ENCODE data around the gene FNDC3B. TPM values are rescaled to one million over a fixed set of nuclear protein-coding genes. Genes with fewer than 3 reads are reported as not detected.

FNDC3B gene
- total and polyA plus RNA-seq, 2 of the 8 experiments (the other 6 are each of a cell fraction or from before 2014, with no cell fraction given), result 14.1 to 44.4 TPM

GRCh38 chr3:172300187-172300586 lies 260.8 kb downstream of the FNDC3B start:
- no peak for DNase-seq (ENCODE audit: low read depth in 1 of 2, low spot score in 2 of 2)
- no peak overlapping the region for H2BK15ac ChIP-seq (ENCODE audit: low read length)
- H3K27me3 ChIP-seq (replicated peaks in 1 of 4; ENCODE audit: control insufficient read depth in 3 of 4, extremely low read depth in 1 of 4, insufficient read depth in 3 of 4, low read length in 3 of 4), result no peaks in the 10 kb centered on the region
- CTCF ChIA-PET (ENCODE audit: partially characterized antibody), result interaction anchor here (0.5 to 2.4 kb wide), 6 partner anchors 10 to 377 kb away, joined by 3 to 8 read pairs (median 3); no protein-coding TSS in a partner anchor
- H3K18ac ChIP-seq (ENCODE audit: extremely low read depth, low read length), result no peak overlapping the region
- H3K27ac ChIP-seq (ENCODE audit: low read depth, low read length), result no peak overlapping the region
- no peak overlapping the region for H4K8ac ChIP-seq (ENCODE audit: extremely low read depth, insufficient read depth, low read length)
- H3K4me1 ChIP-seq (replicated peaks in 1 of 4; ENCODE audit: control insufficient read depth in 3 of 4, insufficient read depth in 4 of 4, low read length in 3 of 4), result peaks cover 0 to 8% (median 0%) of the 10 kb centered on the region in 4 experiments; a peak in 1 of 7 replicates
- H2BK12ac ChIP-seq (ENCODE audit: low read depth, low read length), result no peak overlapping the region
- H3K4me2 ChIP-seq (ENCODE audit: insufficient read depth in 1 of 2, low read depth in 2 of 2, low read length in 2 of 2), result no peak overlapping the region
- H3K23ac ChIP-seq (ENCODE audit: insufficient read length), result no peak overlapping the region
- POLR2A ChIA-PET (ENCODE audit: partially characterized antibody), result no interaction called here
- no peak overlapping the region for H2BK5ac ChIP-seq (ENCODE audit: low read depth, low read length)
- H2BK20ac ChIP-seq (ENCODE audit: low read length), result no peak overlapping the region
- no peak overlapping the region for H2BK120ac ChIP-seq (replicated peaks; ENCODE audit: low read depth, low read length)
- FAIRE-seq, result no peak
- H4K5ac ChIP-seq (ENCODE audit: insufficient read length, low read depth, low read length), result no peak overlapping the region
- peaks cover 0 to 4% (median 2%) of the 10 kb centered on the region in 4 experiments; a peak in 3 of 8 replicates for H3K36me3 ChIP-seq (ENCODE audit: control insufficient read depth in 2 of 4, insufficient read depth in 4 of 4, low read length in 3 of 4)
- H3K9me3 ChIP-seq (ENCODE audit: insufficient read depth in 2 of 2, low read depth in 1 of 2, low read length in 1 of 2), result no peaks in the 10 kb centered on the region
- no peak overlapping the region for H2AFZ ChIP-seq (ENCODE audit: low read length)
- H3K79me1 ChIP-seq (ENCODE audit: low read depth, low read length), result no peaks in the 10 kb centered on the region
- H3K56ac ChIP-seq (replicated peaks; ENCODE audit: insufficient read length, low read depth, low read length), result no peak overlapping the region
- no peaks in the 10 kb centered on the region for H3K79me2 ChIP-seq (ENCODE audit: control insufficient read depth in 1 of 2, insufficient read depth in 2 of 2, low read length in 2 of 2)
- H3K9ac ChIP-seq (replicated peaks in 1 of 4; ENCODE audit: extremely low read depth in 1 of 4, low read depth in 3 of 4, low read length in 3 of 4), result no peak overlapping the region
- no peaks in the 10 kb centered on the region for H3K23me2 ChIP-seq (ENCODE audit: low read depth, low read length)
- no peak overlapping the region for H3K4ac ChIP-seq (replicated peaks; ENCODE audit: insufficient read length, low read depth, low read length)
- H3K4me3 ChIP-seq (ENCODE audit: extremely low read depth in 1 of 4, insufficient read depth in 2 of 4, low read depth in 3 of 4, low read length in 4 of 4), result no peak overlapping the region
- H2AK5ac ChIP-seq (ENCODE audit: low read depth, low read length), result no peak overlapping the region
- WGBS, 2 experiments (ENCODE audit: extremely low coverage in 1 of 2, insufficient coverage in 1 of 2, insufficient read length in 1 of 2, insufficient replicate concordance in 2 of 2, low coverage in 1 of 2, low lambda C conversion rate in 2 of 2, missing lambda C conversion rate in 1 of 2), result 88% methylated on average over 2 of the region's 2 CpGs; no CpG with 5 or more reads in 1 of the 2 experiments
- peaks cover 0 to 2% of the 10 kb centered on the region in 2 experiments for H4K20me1 ChIP-seq (replicated peaks in 1 of 2; ENCODE audit: control insufficient read depth in 1 of 2, insufficient read depth in 2 of 2, low read length in 2 of 2)
- H4K91ac ChIP-seq (replicated peaks; ENCODE audit: insufficient read length, low read length), result no peak overlapping the region
- H3K14ac ChIP-seq (ENCODE audit: insufficient read length), result no peak overlapping the region
- no peak for TF ChIP-seq EP300 (IDR thresholded peaks at IDR 0.05; ENCODE audit: borderline replicate concordance in 1 of 2, low read depth in 2 of 2, low read length in 2 of 2)
- TF ChIP-seq RFX5 (IDR thresholded peaks at IDR 0.05; ENCODE audit: borderline replicate concordance, low read depth, low read length), result no peak
- no peak for TF ChIP-seq TAF7 (optimal IDR thresholded peaks at IDR 0.05; ENCODE audit: borderline replicate concordance, low read depth, low read length)
- TF ChIP-seq FOSL1 (IDR thresholded peaks at IDR 0.05; ENCODE audit: insufficient read depth, low read depth, low read length), result no peak
- TF ChIP-seq CTBP2 (IDR thresholded peaks at IDR 0.05; ENCODE audit: borderline replicate concordance, insufficient read depth, insufficient read length, low read length), result no peak
- TF ChIP-seq E2F6 (IDR thresholded peaks at IDR 0.05), result no peak
- TF ChIP-seq SIX5 (IDR thresholded peaks at IDR 0.05; ENCODE audit: low read depth, low read length), result no peak
- no peak for TF ChIP-seq GTF2F1 (IDR thresholded peaks at IDR 0.05; ENCODE audit: borderline replicate concordance, low read depth, low read length)
- no peak for TF ChIP-seq CBX5 (IDR thresholded peaks at IDR 0.05; ENCODE audit: low read depth, low read length)
- no peak for TF ChIP-seq POLR2AphosphoS5 (IDR thresholded peaks at IDR 0.05; ENCODE audit: low read depth, low read length)
- no peak for TF ChIP-seq POU5F1 (IDR thresholded peaks at IDR 0.05; ENCODE audit: low read depth, low read length)
- TF ChIP-seq TEAD4 (IDR thresholded peaks at IDR 0.05; ENCODE audit: low read depth, low read length), result no peak
- no peak for TF ChIP-seq BRCA1 (IDR thresholded peaks at IDR 0.05; ENCODE audit: low read depth, low read length)
